Progenitor cell of endocrine pancreas (in vitro differentiated cells): ENCODE measurements around the gene WIPF2. TPM values are rescaled to one million over a fixed set of nuclear protein-coding genes. Genes with fewer than 3 reads are reported as not detected.

ENCODE experiments used
- DNase-seq: peaks from one replicate; pipeline ENCODE4 v3.0.0; 2021; ENCODE audit warnings: low spot score; ENCODE audit not compliant: unreplicated experiment
- H3K27ac Mint-ChIP-seq: 2 replicates; pipeline ENCODE4 v1.8.0; 2021; ENCODE audit warnings: mild to moderate bottlenecking, moderate library complexity, mixed read lengths
- H3K27me3 Mint-ChIP-seq: 2 replicates; pipeline ENCODE4 v1.8.0; 2021; ENCODE audit warnings: mixed read lengths
- H3K36me3 Mint-ChIP-seq: 2 replicates; pipeline ENCODE4 v1.8.0; 2022; ENCODE audit warnings: mixed read lengths; ENCODE audit not compliant: insufficient read depth
- H3K4me1 Mint-ChIP-seq: 2 replicates; pipeline ENCODE4 v1.8.0; 2021; ENCODE audit warnings: low read depth, mixed read lengths
- H3K4me3 Mint-ChIP-seq: 2 replicates; pipeline ENCODE4 v1.8.0; 2021; ENCODE audit warnings: low read depth, mild to moderate bottlenecking, moderate library complexity, mixed read lengths
- H3K9me3 Mint-ChIP-seq: 2 replicates; pipeline ENCODE4 v1.8.0; 2021; ENCODE audit warnings: low read depth, mixed read lengths
- CTCF ChIP-seq: fragments of 200-600 bp; sonication (generic); IDR thresholded peaks from one replicate; pipeline ENCODE4 v1.5.0; 2021; ENCODE audit warnings: antibody characterized with exemption, mild to moderate bottlenecking; ENCODE audit not compliant: unreplicated experiment
- total RNA-seq: library from RNA; stranded (reverse); gene quantifications from 2 replicates; pipeline ENCODE4 v1.2.1, GENCODE V29; 2021

Gene WIPF2
- total RNA-seq, 1 donor from 2014 or later: 38.2 TPM

GRCh38 chr17:40317880-40318829 lies 99.1 kb downstream of the WIPF2 start:
- Mint-ChIP-seq H3K36me3 (no peaks in the 10 kb centered on the region), H3K4me1 (peaks cover 64% of the 10 kb centered on the region), H3K9me3 (no peaks in the 10 kb centered on the region), H3K27me3 (no peaks in the 10 kb centered on the region), H3K4me3 (peak overlapping the region; percentile 86), H3K27ac (peak overlapping the region; percentile 96)
- DNase-seq: peak; percentile 84
- no peak for TF ChIP-seq CTCF

- peak; percentile 18 for TF ChIP-seq CTCF
- H3K27ac Mint-ChIP-seq: peak overlapping the region; percentile 81
- peaks cover 56% of the 10 kb centered on the region for H3K4me1 Mint-ChIP-seq
- no peaks in the 10 kb centered on the region for H3K27me3 Mint-ChIP-seq
- peak overlapping the region; percentile 86 for H3K4me3 Mint-ChIP-seq
- H3K9me3 Mint-ChIP-seq: no peaks in the 10 kb centered on the region
- H3K36me3 Mint-ChIP-seq: no peaks in the 10 kb centered on the region
- no peak for DNase-seq
Observed at GRCh38 chr17:40318830-40319391, 99.8 kb downstream of the WIPF2 start.

- TF ChIP-seq CTCF: no peak
- no peaks in the 10 kb centered on the region for H3K36me3 Mint-ChIP-seq
- no peak for DNase-seq
- no peaks in the 10 kb centered on the region for H3K9me3 Mint-ChIP-seq
- no peak overlapping the region for H3K27ac Mint-ChIP-seq
- H3K4me1 Mint-ChIP-seq: peaks cover 49% of the 10 kb centered on the region
- H3K4me3 Mint-ChIP-seq: peak overlapping the region; percentile 86
- no peaks in the 10 kb centered on the region for H3K27me3 Mint-ChIP-seq
Observed at GRCh38 chr17:40319651-40320540, 100.8 kb downstream of the WIPF2 start.

GRCh38 chr17:40320756-40321523 lies 101.8 kb downstream of the WIPF2 start:
- no peak for DNase-seq
- no peak for TF ChIP-seq CTCF
- Mint-ChIP-seq H3K4me1 (peaks cover 47% of the 10 kb centered on the region), H3K9me3 (no peaks in the 10 kb centered on the region), H3K4me3 (no peak overlapping the region), H3K27ac (no peak overlapping the region), H3K36me3 (no peaks in the 10 kb centered on the region), H3K27me3 (no peaks in the 10 kb centered on the region)
